Upper lobe of left lung (tissue), 4 donors: Measurements from ENCODE around the gene CAPNS2.

Experiments used
- CTCF ChIP-seq, 6 experiments: fragments of 450-650 bp in 4 of 6; fragments of 200-600 bp in 2 of 6; sonication (generic) in 2 of 6; IDR thresholded peaks; one replicate each; pipeline ENCODE4 v1.5.1; 2016 to 2019; ENCODE audit warnings: antibody characterized with exemption in 6 of 6
- EP300 ChIP-seq, 4 donors: sonication (generic); formaldehyde crosslinking; IDR thresholded peaks; one replicate each; pipeline ENCODE4 v1.5.1; 2017; ENCODE audit warnings: antibody characterized with exemption in 4 of 4, control low read depth in 2 of 4
- POLR2A ChIP-seq, 4 donors: fragments of 450-650 bp; IDR thresholded peaks; one replicate each; pipeline ENCODE4 v1.5.1; 2016 to 2017; ENCODE audit warnings: antibody characterized with exemption in 4 of 4, mild to moderate bottlenecking in 2 of 4
- POLR2AphosphoS5 ChIP-seq, 2 donors: sonication (generic); formaldehyde crosslinking; IDR thresholded peaks; one replicate each; pipeline ENCODE4 v1.5.1; 2017; ENCODE audit warnings: antibody characterized with exemption in 2 of 2

DNA sequence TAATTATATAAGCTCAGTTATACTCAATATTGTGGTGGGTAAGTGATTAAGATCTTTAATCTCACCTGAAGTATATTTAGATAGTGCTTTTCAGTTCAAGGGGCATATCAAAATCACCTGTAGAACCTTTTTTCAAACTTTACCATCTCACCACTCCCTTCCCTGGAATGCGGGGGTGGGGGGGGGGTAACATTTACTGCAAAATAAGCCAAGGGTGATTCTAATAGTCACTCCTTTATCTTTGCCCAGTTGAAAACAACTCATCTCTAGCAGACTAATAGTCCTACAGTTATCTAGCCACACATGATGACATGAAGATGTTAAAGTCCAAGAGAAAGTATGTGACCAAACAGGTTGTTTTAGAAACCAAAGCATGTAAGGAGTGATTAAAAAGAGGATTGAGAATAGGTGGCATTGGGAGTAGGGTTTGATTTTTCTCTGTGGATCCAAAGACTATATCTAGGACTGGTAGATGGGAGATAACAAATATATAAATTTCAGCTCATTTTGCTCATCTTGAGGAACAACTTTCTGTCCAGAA, 36.1 kb upstream of the CAPNS2 start:
- TF ChIP-seq CTCF (IDR thresholded peaks at IDR 0.05): no peak
- no peak for TF ChIP-seq POLR2A (IDR thresholded peaks at IDR 0.05)
- TF ChIP-seq POLR2AphosphoS5 (IDR thresholded peaks at IDR 0.05): no peak
- no peak for TF ChIP-seq EP300 (IDR thresholded peaks at IDR 0.05)
